Endothelial cell (in vitro differentiated cells): ENCODE results near the gene BHMT2. TPM values are rescaled to one million over a fixed set of nuclear protein-coding genes. Genes with fewer than 3 reads are reported as not detected.

Source experiments
- DNase-seq: peaks from one replicate; pipeline ENCODE4 v3.0.0; 2021; ENCODE audit warnings: low spot score
- H3K27ac Mint-ChIP-seq: one replicate; pipeline ENCODE4 v1.8.0; 2021; ENCODE audit warnings: mixed read lengths, inconsistent platforms; ENCODE audit not compliant: unreplicated experiment
- H3K27me3 Mint-ChIP-seq: one replicate; pipeline ENCODE4 v1.8.0; 2021; ENCODE audit warnings: mild to moderate bottlenecking, moderate library complexity, mixed read lengths, inconsistent platforms; ENCODE audit not compliant: unreplicated experiment
- H3K36me3 Mint-ChIP-seq: one replicate; pipeline ENCODE4 v1.8.0; 2021; ENCODE audit warnings: mild to moderate bottlenecking, low read depth, mixed read lengths, inconsistent platforms; ENCODE audit not compliant: unreplicated experiment
- H3K4me1 Mint-ChIP-seq: one replicate; pipeline ENCODE4 v1.8.0; 2021; ENCODE audit warnings: mild to moderate bottlenecking, mixed read lengths, inconsistent platforms; ENCODE audit not compliant: unreplicated experiment
- H3K4me3 Mint-ChIP-seq: one replicate; pipeline ENCODE4 v1.8.0; 2021; ENCODE audit warnings: mild to moderate bottlenecking, mixed read lengths, inconsistent platforms; ENCODE audit not compliant: unreplicated experiment
- H3K9me3 Mint-ChIP-seq: one replicate; pipeline ENCODE4 v1.8.0; 2021; ENCODE audit warnings: mixed read lengths, inconsistent platforms; ENCODE audit not compliant: unreplicated experiment
- long read RNA-seq: library from polyadenylated mRNA; unstranded; transcript quantifications from one replicate; pipeline ENCODE4 v2.0.0, GENCODE V29; 2020; ENCODE audit not compliant: unreplicated experiment
- total RNA-seq: library from RNA; stranded (reverse); fragmentation: NEBNext Ultra II Directional; extraction: Animal tissue kit (Norgen Biotek cat#: 25700); gene quantifications from one replicate; pipeline ENCODE4 v1.2.1, GENCODE V29; 2021; ENCODE audit not compliant: unreplicated experiment
- TF ChIP-seq, protein P1 (sequence below): fragments of 200-600 bp; sonication (generic); IDR thresholded peaks from one replicate; pipeline ENCODE4 v1.5.0; 2021; ENCODE audit warnings: antibody characterized with exemption; ENCODE audit not compliant: unreplicated experiment

The BHMT2 gene
- not detected for total RNA-seq
- long read RNA-seq: 0 reads

- Mint-ChIP-seq H3K27me3 (no peaks in the 10 kb centered on the region), H3K4me1 (no peaks in the 10 kb centered on the region), H3K4me3 (no peak within 1 kb of the TSS), H3K36me3 (no peaks in the 10 kb centered on the region), H3K27ac (no peak within 1 kb of the TSS), H3K9me3 (no peaks in the 10 kb centered on the region)
- no peak for DNase-seq
- TF ChIP-seq, protein P1, sequence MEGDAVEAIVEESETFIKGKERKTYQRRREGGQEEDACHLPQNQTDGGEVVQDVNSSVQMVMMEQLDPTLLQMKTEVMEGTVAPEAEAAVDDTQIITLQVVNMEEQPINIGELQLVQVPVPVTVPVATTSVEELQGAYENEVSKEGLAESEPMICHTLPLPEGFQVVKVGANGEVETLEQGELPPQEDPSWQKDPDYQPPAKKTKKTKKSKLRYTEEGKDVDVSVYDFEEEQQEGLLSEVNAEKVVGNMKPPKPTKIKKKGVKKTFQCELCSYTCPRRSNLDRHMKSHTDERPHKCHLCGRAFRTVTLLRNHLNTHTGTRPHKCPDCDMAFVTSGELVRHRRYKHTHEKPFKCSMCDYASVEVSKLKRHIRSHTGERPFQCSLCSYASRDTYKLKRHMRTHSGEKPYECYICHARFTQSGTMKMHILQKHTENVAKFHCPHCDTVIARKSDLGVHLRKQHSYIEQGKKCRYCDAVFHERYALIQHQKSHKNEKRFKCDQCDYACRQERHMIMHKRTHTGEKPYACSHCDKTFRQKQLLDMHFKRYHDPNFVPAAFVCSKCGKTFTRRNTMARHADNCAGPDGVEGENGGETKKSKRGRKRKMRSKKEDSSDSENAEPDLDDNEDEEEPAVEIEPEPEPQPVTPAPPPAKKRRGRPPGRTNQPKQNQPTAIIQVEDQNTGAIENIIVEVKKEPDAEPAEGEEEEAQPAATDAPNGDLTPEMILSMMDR: no peak
These were observed at the start of gene BHMT2, which contains the start of gene DMGDH for GRCh38 chr5:79069488-79070349. Gene BHMT2 (plus strand): TSS chr5:79069767. CDS start chr5:79069783, 16 bp downstream. Gene DMGDH (minus strand): TSS chr5:79069674. CDS start chr5:79069620, 54 bp downstream.

GRCh38 chr5:79020861-79021561, 48.6 kb upstream of the BHMT2 start:
- Mint-ChIP-seq H3K27me3 (no peaks in the 10 kb centered on the region), H3K9me3 (no peaks in the 10 kb centered on the region), H3K27ac (peak overlapping the region; percentile 19), H3K4me3 (no peak overlapping the region), H3K36me3 (no peaks in the 10 kb centered on the region), H3K4me1 (peaks cover 10% of the 10 kb centered on the region)
- DNase-seq: peak; percentile 64
- TF ChIP-seq, protein P1: peak; percentile 52

GRCh38 chr5:79021753-79022152, 47.8 kb upstream of the BHMT2 start:
- TF ChIP-seq, protein P1: no peak
- Mint-ChIP-seq H3K27ac (no peak overlapping the region), H3K36me3 (no peaks in the 10 kb centered on the region), H3K4me1 (peaks cover 10% of the 10 kb centered on the region), H3K4me3 (no peak overlapping the region), H3K27me3 (no peaks in the 10 kb centered on the region), H3K9me3 (no peaks in the 10 kb centered on the region)
- DNase-seq: no peak

GRCh38 chr5:79022771-79023170, 46.8 kb upstream of the BHMT2 start:
- Mint-ChIP-seq H3K27ac (no peak overlapping the region), H3K4me3 (no peak overlapping the region), H3K9me3 (no peaks in the 10 kb centered on the region), H3K4me1 (peaks cover 10% of the 10 kb centered on the region), H3K27me3 (no peaks in the 10 kb centered on the region), H3K36me3 (no peaks in the 10 kb centered on the region)
- no peak for DNase-seq
- TF ChIP-seq, protein P1: no peak
